Immature natural killer cell (primary cell): ENCODE data around the gene ZNF337. TPM values are rescaled to one million over a fixed set of nuclear protein-coding genes. Genes with fewer than 3 reads are reported as not detected.
"Not testable (repeated sequence)": the region's sequence is repeated elsewhere in the genome, so short reads cannot be mapped to it uniquely, and the experiment has no call there.

ENCODE experiments used
- DNase-seq, 3 donors: peaks; one replicate each; pipeline ENCODE4 v3.0.0; 2022; ENCODE audit warnings: mixed read lengths in 1 of 3
- H3K27ac Mint-ChIP-seq, 6 donors: one replicate each; pipeline ENCODE4 v1.8.0; 2020; ENCODE audit warnings: mixed read lengths in 6 of 6, mild to moderate bottlenecking in 5 of 6, inconsistent platforms in 4 of 6, moderate library complexity in 3 of 6
- H3K27me3 Mint-ChIP-seq, 3 donors: one replicate each; pipeline ENCODE4 v1.8.0; 2020 to 2021; ENCODE audit warnings: low read depth in 3 of 3, mild to moderate bottlenecking in 3 of 3, mixed read lengths in 3 of 3, moderate library complexity in 3 of 3, inconsistent platforms in 1 of 3
- H3K36me3 Mint-ChIP-seq, 3 donors: one replicate each; pipeline ENCODE4 v1.8.0; 2020; ENCODE audit warnings: mixed read lengths in 3 of 3, inconsistent platforms in 2 of 3, mild to moderate bottlenecking in 2 of 3
- H3K4me1 Mint-ChIP-seq, 2 donors: one replicate each; pipeline ENCODE4 v1.8.0; 2020; ENCODE audit warnings: inconsistent platforms in 2 of 2, mild to moderate bottlenecking in 2 of 2, mixed read lengths in 2 of 2, moderate library complexity in 1 of 2
- H3K4me3 Mint-ChIP-seq, 5 donors: one replicate each; pipeline ENCODE4 v1.8.0; 2020; ENCODE audit warnings: mild to moderate bottlenecking in 5 of 5, mixed read lengths in 5 of 5, inconsistent platforms in 3 of 5, moderate library complexity in 3 of 5
- H3K9me3 Mint-ChIP-seq, 6 donors: one replicate each; pipeline ENCODE4 v1.8.0; 2020; ENCODE audit warnings: mild to moderate bottlenecking in 6 of 6, mixed read lengths in 6 of 6, inconsistent platforms in 4 of 6, moderate library complexity in 3 of 6
- polyA plus RNA-seq, 3 donors: library from polyadenylated mRNA; unstranded; fragments of 300-500 nt; fragmentation: Illumina TruSeq; gene quantifications; one replicate each; pipeline ENCODE4 v1.2.3, GENCODE V29; 2021

ZNF337 gene
- polyA plus RNA-seq, 3 donors from 2014 or later, result 3.7 to 12.1 (median 3.9) TPM

- H3K36me3 Mint-ChIP-seq, result peaks cover 19 to 29% (median 21%) of the 10 kb centered on the region in 3 donors
- H3K4me1 Mint-ChIP-seq, result peaks cover 5 to 18% of the 10 kb centered on the region in 2 donors
- peak overlapping the region in 1 of 6 donors; percentile 78 for H3K27ac Mint-ChIP-seq
Observed at GRCh38 chr20:25685276-25686080, 11.2 kb downstream of the ZNF337 start.

DNA sequence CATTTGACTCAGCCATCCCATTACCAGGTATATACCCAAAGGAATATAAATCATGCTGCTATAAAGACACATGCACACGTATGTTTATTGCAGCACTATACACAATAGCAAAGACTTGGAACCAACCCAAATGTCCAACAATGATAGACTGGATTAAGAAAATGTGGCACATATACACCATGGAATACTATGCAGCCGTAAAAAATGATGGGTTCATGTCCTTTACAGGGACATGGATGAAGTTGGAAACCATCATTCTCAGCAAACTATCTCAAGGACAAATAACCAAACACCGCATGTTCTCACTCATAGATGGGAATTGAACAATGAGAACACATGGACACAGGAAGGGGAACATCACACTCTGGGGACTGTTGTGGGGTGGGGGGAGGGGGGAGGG lies 12.8 kb downstream of the ZNF337 start:
- peaks cover 5 to 19% of the 10 kb centered on the region in 2 donors for H3K4me1 Mint-ChIP-seq
- not testable (repeated sequence) for H3K27ac Mint-ChIP-seq, H3K4me3 Mint-ChIP-seq, H3K9me3 Mint-ChIP-seq, H3K27me3 Mint-ChIP-seq, DNase-seq
- peaks cover 20 to 37% (median 23%) of the 10 kb centered on the region in 3 donors for H3K36me3 Mint-ChIP-seq

More at GRCh38 chr20:25685276-25686080, 11.2 kb downstream of the ZNF337 start:
- peaks cover 0 to 1% (median 0%) of the 10 kb centered on the region in 6 donors for H3K9me3 Mint-ChIP-seq
- no peak for DNase-seq
- H3K4me3 Mint-ChIP-seq, result no peak overlapping the region
- peaks cover 0 to 4% (median 0%) of the 10 kb centered on the region in 3 donors for H3K27me3 Mint-ChIP-seq

DNA sequence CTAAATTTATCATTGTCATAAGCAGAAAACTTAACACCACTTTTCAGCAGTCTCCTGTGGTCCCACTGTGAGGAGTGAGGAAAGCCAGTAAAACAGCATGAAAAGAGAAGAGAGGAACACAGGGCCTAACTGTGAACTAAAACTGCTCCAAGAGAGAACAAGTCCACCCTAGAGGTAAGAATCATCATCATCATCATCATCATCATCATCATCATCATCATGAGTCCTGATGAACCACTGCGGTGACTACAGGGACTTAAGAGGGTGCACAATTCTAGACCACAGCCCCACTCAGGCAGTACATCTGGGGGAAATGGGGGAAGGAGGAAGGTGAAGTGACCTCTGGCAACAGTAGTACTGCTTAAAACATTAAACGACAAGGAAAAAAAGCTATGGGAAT lies 13.6 kb downstream of the ZNF337 start:
- no peak overlapping the region for H3K4me3 Mint-ChIP-seq
- peaks cover 0 to 4% (median 0%) of the 10 kb centered on the region in 3 donors for H3K27me3 Mint-ChIP-seq
- peaks cover 0 to 1% (median 0%) of the 10 kb centered on the region in 6 donors for H3K9me3 Mint-ChIP-seq
- DNase-seq, result no peak
- peaks cover 23 to 44% (median 26%) of the 10 kb centered on the region in 3 donors for H3K36me3 Mint-ChIP-seq
- peak overlapping the region in 1 of 6 donors; percentile 13 for H3K27ac Mint-ChIP-seq
- H3K4me1 Mint-ChIP-seq, result peaks cover 5 to 19% of the 10 kb centered on the region in 2 donors

DNA sequence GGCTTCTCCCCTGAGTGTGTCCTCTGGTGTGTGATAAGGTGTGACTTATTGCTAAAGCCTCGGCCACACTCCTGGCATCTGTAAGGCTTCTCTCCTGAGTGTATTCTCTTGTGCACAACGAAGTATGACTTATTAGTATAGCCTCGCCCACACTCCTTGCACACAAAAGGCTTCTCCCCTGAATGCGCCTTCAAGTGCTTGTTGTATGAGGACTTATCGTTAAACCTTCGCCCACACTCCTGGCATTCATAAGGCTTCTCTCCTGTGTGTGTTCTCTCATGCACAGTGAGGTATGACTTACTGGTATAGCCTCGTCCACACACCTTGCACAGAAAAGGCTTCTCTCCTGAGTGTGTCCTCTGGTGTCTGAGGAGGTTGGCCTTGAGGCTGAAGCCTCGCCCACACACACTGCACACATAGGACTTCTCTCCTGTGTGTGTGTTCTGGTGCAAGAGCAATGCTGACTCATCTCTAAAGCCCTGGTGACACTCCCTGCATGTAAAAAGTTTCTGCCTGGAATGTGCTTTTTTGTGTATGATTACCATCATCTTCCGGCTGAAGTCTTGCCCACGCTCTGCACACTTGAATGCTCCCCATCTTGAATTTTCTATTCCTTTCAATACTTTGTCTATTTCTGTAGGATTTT lies 20.4 kb downstream of the ZNF337 start:
- peaks cover 0 to 5% of the 10 kb centered on the region in 2 donors for H3K4me1 Mint-ChIP-seq
- H3K27ac Mint-ChIP-seq, result no peak overlapping the region
- H3K9me3 Mint-ChIP-seq, result no peaks in the 10 kb centered on the region
- H3K36me3 Mint-ChIP-seq, result peaks cover 45 to 71% (median 61%) of the 10 kb centered on the region in 3 donors
- no peak for DNase-seq
- no peaks in the 10 kb centered on the region for H3K27me3 Mint-ChIP-seq
- no peak overlapping the region for H3K4me3 Mint-ChIP-seq

DNA sequence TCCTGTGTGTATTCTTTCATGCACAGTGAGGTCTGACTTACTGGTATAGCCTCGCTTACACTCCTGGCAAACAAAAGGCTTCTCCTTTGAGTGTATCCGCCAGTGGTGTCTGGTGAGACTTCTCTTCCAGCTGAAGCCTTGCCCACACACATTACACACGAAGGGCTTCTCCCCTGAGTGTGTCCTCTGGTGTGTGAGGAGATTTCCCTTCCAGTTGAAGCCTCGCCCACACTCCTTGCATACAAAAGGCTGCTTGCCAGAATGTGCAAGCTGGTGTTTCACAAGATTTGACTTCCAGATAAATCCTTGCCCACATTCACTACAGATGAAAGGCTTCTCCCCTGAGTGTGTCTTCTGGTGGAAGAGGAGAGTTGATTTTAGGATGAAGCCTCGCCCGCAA lies 21.5 kb downstream of the ZNF337 start:
- H3K27ac Mint-ChIP-seq, result peak overlapping the region in 2 of 6 donors; percentile 6 to 36
- no peak overlapping the region for H3K4me3 Mint-ChIP-seq
- peaks cover 45 to 65% (median 61%) of the 10 kb centered on the region in 3 donors for H3K36me3 Mint-ChIP-seq
- DNase-seq, result no peak
- H3K4me1 Mint-ChIP-seq, result peaks cover 0 to 5% of the 10 kb centered on the region in 2 donors
- H3K27me3 Mint-ChIP-seq, result no peaks in the 10 kb centered on the region
- H3K9me3 Mint-ChIP-seq, result no peaks in the 10 kb centered on the region

- no peak overlapping the region for H3K4me3 Mint-ChIP-seq
- H3K4me1 Mint-ChIP-seq, result no peaks in the 10 kb centered on the region
- H3K9me3 Mint-ChIP-seq, result no peaks in the 10 kb centered on the region
- peak overlapping the region in 1 of 6 donors; percentile 36 for H3K27ac Mint-ChIP-seq
- no peak for DNase-seq
- no peaks in the 10 kb centered on the region for H3K27me3 Mint-ChIP-seq
- H3K36me3 Mint-ChIP-seq, result peaks cover 42 to 48% (median 46%) of the 10 kb centered on the region in 3 donors
Observed at GRCh38 chr20:25672659-25673235, 23.9 kb downstream of the ZNF337 start.

- peaks cover 18 to 23% (median 23%) of the 10 kb centered on the region in 3 donors for H3K36me3 Mint-ChIP-seq
- H3K27me3 Mint-ChIP-seq, result no peaks in the 10 kb centered on the region
- H3K9me3 Mint-ChIP-seq, result no peaks in the 10 kb centered on the region
- no peak overlapping the region for H3K4me3 Mint-ChIP-seq
- no peaks in the 10 kb centered on the region for H3K4me1 Mint-ChIP-seq
- H3K27ac Mint-ChIP-seq, result no peak overlapping the region
- no peak for DNase-seq
Observed at GRCh38 chr20:25669826-25670422, 26.7 kb downstream of the ZNF337 start.

GRCh38 chr20:25668446-25668845 lies 28.2 kb downstream of the ZNF337 start:
- H3K36me3 Mint-ChIP-seq, result peaks cover 5 to 10% (median 10%) of the 10 kb centered on the region in 3 donors
- H3K4me3 Mint-ChIP-seq, result no peak overlapping the region
- no peaks in the 10 kb centered on the region for H3K4me1 Mint-ChIP-seq
- H3K27me3 Mint-ChIP-seq, result no peaks in the 10 kb centered on the region
- H3K9me3 Mint-ChIP-seq, result no peaks in the 10 kb centered on the region
- no peak overlapping the region for H3K27ac Mint-ChIP-seq
- DNase-seq, result no peak

DNA sequence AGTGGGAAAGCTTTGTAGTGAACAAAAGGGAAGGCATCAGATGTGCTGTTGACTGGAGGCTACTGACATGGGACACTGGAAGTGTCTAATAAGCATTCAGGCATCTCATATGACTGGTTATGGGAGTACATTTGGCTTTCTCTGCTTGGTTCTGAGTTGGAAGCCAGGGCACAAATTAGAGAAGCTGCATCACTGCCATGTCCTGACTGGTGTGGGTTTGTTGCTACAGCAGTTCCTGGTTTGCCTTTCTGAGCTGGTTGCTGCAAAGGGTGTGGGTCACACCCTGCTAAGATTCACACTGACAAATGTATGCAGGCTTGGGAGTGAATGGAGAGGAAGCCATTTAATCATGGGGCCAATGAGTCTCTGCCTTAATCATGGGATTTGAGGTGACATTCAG lies 36.7 kb downstream of the ZNF337 start:
- Mint-ChIP-seq H3K27me3 (peaks cover 0 to 2% (median 0%) of the 10 kb centered on the region in 3 donors), H3K9me3 (no peaks in the 10 kb centered on the region), H3K27ac (peak overlapping the region in 4 of 6 donors; percentile 24 to 64 (median 59)), H3K36me3 (peaks cover 0 to 23% (median 12%) of the 10 kb centered on the region in 3 donors), H3K4me1 (peaks cover 22 to 27% of the 10 kb centered on the region in 2 donors), H3K4me3 (peak overlapping the region in 1 of 5 donors; percentile 43)
- DNase-seq, result peak in 1 of 3 donors; percentile 4

DNA sequence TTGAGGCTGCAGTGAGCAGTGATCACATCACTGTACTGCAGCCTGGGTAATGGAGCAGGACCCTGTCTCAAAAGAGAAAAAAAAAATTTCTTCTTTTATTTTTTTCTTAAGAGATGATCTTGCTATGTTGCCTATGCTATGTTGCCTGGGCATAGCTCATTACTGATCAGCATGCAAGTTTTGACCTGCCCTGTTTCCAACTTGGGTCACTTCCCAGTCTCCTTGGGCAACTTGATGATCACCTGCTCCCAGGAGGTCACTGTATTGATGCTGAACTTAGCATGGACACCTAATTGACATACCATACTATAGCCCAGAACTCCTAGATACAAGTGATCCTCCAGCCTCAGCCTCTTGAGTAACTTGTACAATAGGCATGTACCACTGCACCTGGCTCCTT lies 42.2 kb downstream of the ZNF337 start:
- Mint-ChIP-seq H3K36me3 (peaks cover 6 to 29% (median 23%) of the 10 kb centered on the region in 3 donors), H3K9me3 (no peaks in the 10 kb centered on the region), H3K4me3 (no peak overlapping the region), H3K27ac (no peak overlapping the region), H3K4me1 (peaks cover 9 to 10% of the 10 kb centered on the region in 2 donors), H3K27me3 (peaks cover 0 to 2% (median 0%) of the 10 kb centered on the region in 3 donors)
- DNase-seq, result no peak

DNA sequence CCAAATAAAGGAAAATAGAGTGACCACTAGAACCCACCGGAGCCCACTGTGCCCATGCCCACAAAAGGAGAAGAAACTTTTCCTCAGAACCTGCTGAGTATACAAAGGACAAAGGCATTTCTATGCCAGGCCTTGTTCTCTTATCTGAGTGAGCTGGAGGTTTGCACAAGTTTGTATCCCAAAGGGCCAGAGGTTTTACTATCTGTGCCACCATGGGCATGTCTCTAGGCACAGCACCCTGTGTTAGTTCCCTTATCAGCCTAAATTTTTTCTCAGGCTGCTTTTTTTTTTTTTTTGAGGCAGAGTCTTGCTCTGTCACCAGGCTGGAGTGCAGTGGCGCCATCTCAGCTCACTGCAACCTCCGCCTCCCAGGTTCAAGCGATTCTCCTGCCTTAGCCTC lies 43.8 kb downstream of the ZNF337 start:
- H3K27ac Mint-ChIP-seq, H3K9me3 Mint-ChIP-seq, H3K27me3 Mint-ChIP-seq, DNase-seq, H3K4me1 Mint-ChIP-seq, H3K4me3 Mint-ChIP-seq: not testable (repeated sequence)
- peaks cover 7 to 32% (median 24%) of the 10 kb centered on the region in 3 donors for H3K36me3 Mint-ChIP-seq

GRCh38 chr20:25644814-25645213 lies 51.8 kb downstream of the ZNF337 start:
- no peaks in the 10 kb centered on the region for H3K9me3 Mint-ChIP-seq
- DNase-seq, result no peak
- peaks cover 8 to 29% (median 26%) of the 10 kb centered on the region in 3 donors for H3K36me3 Mint-ChIP-seq
- no peak overlapping the region for H3K4me3 Mint-ChIP-seq
- H3K4me1 Mint-ChIP-seq, result peaks cover 6 to 9% of the 10 kb centered on the region in 2 donors
- H3K27ac Mint-ChIP-seq, result no peak overlapping the region
- H3K27me3 Mint-ChIP-seq, result no peaks in the 10 kb centered on the region

GRCh38 chr20:25643716-25644115 lies 52.9 kb downstream of the ZNF337 start:
- H3K27ac Mint-ChIP-seq, result no peak overlapping the region
- no peaks in the 10 kb centered on the region for H3K27me3 Mint-ChIP-seq
- no peak overlapping the region for H3K4me3 Mint-ChIP-seq
- H3K9me3 Mint-ChIP-seq, result no peaks in the 10 kb centered on the region
- H3K36me3 Mint-ChIP-seq, result peaks cover 8 to 26% (median 25%) of the 10 kb centered on the region in 3 donors
- no peak for DNase-seq
- peaks cover 6 to 9% of the 10 kb centered on the region in 2 donors for H3K4me1 Mint-ChIP-seq
